GM23338 (cell line): ENCODE data around the gene ZNF518B. TPM values are rescaled to one million over a fixed set of nuclear protein-coding genes. Genes with fewer than 3 reads are reported as not detected.
A peak's percentile ranks its signal among the peaks of the same experiment; 100 is the strongest.
"Not testable (repeated sequence)": the region's sequence is repeated elsewhere in the genome, so short reads cannot be mapped to it uniquely, and the experiment has no call there.

Source experiments
- ATAC-seq: fragments of 200-7000 bp; cut with Tn5 transposase; 3 replicates; pipeline ENCODE4 v1.9.1; 2020
- DNase-seq: peaks from one replicate; pipeline ENCODE4 v3.0.0-alpha.2; 2015; ENCODE audit warnings: low spot score
- H2AFZ ChIP-seq: fragments of 200-600 bp; sonication (generic); 2 replicates; pipeline ENCODE4 v1.8.0; 2016; ENCODE audit warnings: antibody characterized with exemption, mild to moderate bottlenecking, moderate library complexity
- H3F3A ChIP-seq: fragments of 200-600 bp; sonication (generic); replicated peaks from 2 replicates; pipeline ENCODE4 v1.8.0; 2017; ENCODE audit warnings: antibody characterized with exemption, mixed run types, low read depth
- H3K27ac ChIP-seq: fragments of 200-600 bp; sonication (generic); 2 replicates; pipeline ENCODE4 v1.6.1; 2016; ENCODE audit warnings: low read depth
- H3K27me3 ChIP-seq: fragments of 200-600 bp; sonication (generic); 2 replicates; pipeline ENCODE4 v1.8.0; 2016; ENCODE audit warnings: mild to moderate bottlenecking, mixed run types, moderate library complexity; ENCODE audit not compliant: insufficient read depth
- H3K36me3 ChIP-seq: fragments of 200-600 bp; sonication (generic); 2 replicates; pipeline ENCODE4 v1.8.0; 2016; ENCODE audit warnings: mild to moderate bottlenecking; ENCODE audit not compliant: insufficient read depth
- H3K4me1 ChIP-seq: fragments of 200-600 bp; sonication (generic); 2 replicates; pipeline ENCODE4 v1.8.0; 2016; ENCODE audit warnings: mild to moderate bottlenecking, moderate library complexity; ENCODE audit not compliant: insufficient read depth
- H3K4me2 ChIP-seq: fragments of 200-600 bp; sonication (generic); 2 replicates; pipeline ENCODE4 v1.7.1; 2017; ENCODE audit warnings: mixed run types
- H3K4me3 ChIP-seq: fragments of 200-600 bp; sonication (generic); 2 replicates; pipeline ENCODE4 v1.6.1; 2016; ENCODE audit warnings: mixed run types
- H3K79me2 ChIP-seq: fragments of 200-600 bp; sonication (generic); replicated peaks from 2 replicates; pipeline ENCODE4 v1.8.0; 2017; ENCODE audit warnings: mild to moderate bottlenecking; ENCODE audit not compliant: insufficient read depth
- H3K9me2 ChIP-seq: fragments of 200-600 bp; sonication (generic); 2 replicates; pipeline ENCODE4 v1.8.0; 2017; ENCODE audit not compliant: insufficient read depth
- H4K20me1 ChIP-seq: fragments of 200-600 bp; sonication (generic); replicated peaks from 2 replicates; pipeline ENCODE4 v1.8.0; 2017; ENCODE audit warnings: mild to moderate bottlenecking; ENCODE audit not compliant: insufficient read depth
- H3K27ac Mint-ChIP-seq: 2 replicates; pipeline ENCODE4 v1.8.0; 2020; ENCODE audit warnings: inconsistent platforms, mild to moderate bottlenecking, moderate library complexity, mixed read lengths
- H3K27me3 Mint-ChIP-seq: 3 replicates; pipeline ENCODE4 v1.8.0; 2022; ENCODE audit warnings: low read depth, mild to moderate bottlenecking, moderate library complexity, mixed read lengths, inconsistent platforms; ENCODE audit not compliant: insufficient read depth, poor library complexity
- H3K36me3 Mint-ChIP-seq: 3 replicates; pipeline ENCODE4 v1.8.0; 2021; ENCODE audit warnings: low read depth, mild to moderate bottlenecking, inconsistent platforms, moderate library complexity, mixed read lengths
- H3K4me1 Mint-ChIP-seq: 3 replicates; pipeline ENCODE4 v1.8.0; 2020; ENCODE audit warnings: mild to moderate bottlenecking, inconsistent platforms, mixed read lengths
- H3K4me3 Mint-ChIP-seq: 3 replicates; pipeline ENCODE4 v1.8.0; 2021; ENCODE audit warnings: moderate library complexity, mild to moderate bottlenecking, inconsistent platforms, mixed read lengths
- H3K9me3 Mint-ChIP-seq: 3 replicates; pipeline ENCODE4 v1.8.0; 2020; ENCODE audit warnings: moderate library complexity, mild to moderate bottlenecking, inconsistent platforms, mixed read lengths
- STAT1 ChIP-seq: IDR thresholded peaks from one replicate; pipeline ENCODE4 v1.6.1; 2016; ENCODE audit warnings: antibody characterized with exemption; ENCODE audit not compliant: unreplicated experiment
- ZNF331 ChIP-seq: fragments of 250-450 bp; sonication (Bioruptor Pico); IDR thresholded peaks from 2 replicates; pipeline ENCODE4 v1.5.0; 2020; ENCODE audit warnings: low read depth, mild to moderate bottlenecking, moderate library complexity
- polyA plus RNA-seq: library from polyadenylated mRNA; unstranded; fragments of >200 nt; fragmentation: Nextera tagmentation; extraction: Ambion mirVana; gene quantifications from 2 replicates; pipeline ENCODE4 v1.2.1, GENCODE V29; 2016
- total RNA-seq: library from RNA; depleted of rRNA; stranded (reverse); fragments of >200 nt; shearing (Covaris generic); gene quantifications from 2 replicates; pipeline ENCODE4 v1.2.3, GENCODE V29; 2014
- TF ChIP-seq, protein P1 (sequence below): fragments of 250-450 bp; sonication (Bioruptor Pico); IDR thresholded peaks from 2 replicates; pipeline ENCODE4 v1.5.0; 2020; ENCODE audit warnings: mild to moderate bottlenecking, moderate library complexity

Gene ZNF518B
- total and polyA plus RNA-seq, 2 experiments from 2014 or later: 2.9 to 10.8 TPM

GRCh38 chr4:10437735-10438134, 19.5 kb downstream of the ZNF518B start (continued):
- TF ChIP-seq, protein P1, sequence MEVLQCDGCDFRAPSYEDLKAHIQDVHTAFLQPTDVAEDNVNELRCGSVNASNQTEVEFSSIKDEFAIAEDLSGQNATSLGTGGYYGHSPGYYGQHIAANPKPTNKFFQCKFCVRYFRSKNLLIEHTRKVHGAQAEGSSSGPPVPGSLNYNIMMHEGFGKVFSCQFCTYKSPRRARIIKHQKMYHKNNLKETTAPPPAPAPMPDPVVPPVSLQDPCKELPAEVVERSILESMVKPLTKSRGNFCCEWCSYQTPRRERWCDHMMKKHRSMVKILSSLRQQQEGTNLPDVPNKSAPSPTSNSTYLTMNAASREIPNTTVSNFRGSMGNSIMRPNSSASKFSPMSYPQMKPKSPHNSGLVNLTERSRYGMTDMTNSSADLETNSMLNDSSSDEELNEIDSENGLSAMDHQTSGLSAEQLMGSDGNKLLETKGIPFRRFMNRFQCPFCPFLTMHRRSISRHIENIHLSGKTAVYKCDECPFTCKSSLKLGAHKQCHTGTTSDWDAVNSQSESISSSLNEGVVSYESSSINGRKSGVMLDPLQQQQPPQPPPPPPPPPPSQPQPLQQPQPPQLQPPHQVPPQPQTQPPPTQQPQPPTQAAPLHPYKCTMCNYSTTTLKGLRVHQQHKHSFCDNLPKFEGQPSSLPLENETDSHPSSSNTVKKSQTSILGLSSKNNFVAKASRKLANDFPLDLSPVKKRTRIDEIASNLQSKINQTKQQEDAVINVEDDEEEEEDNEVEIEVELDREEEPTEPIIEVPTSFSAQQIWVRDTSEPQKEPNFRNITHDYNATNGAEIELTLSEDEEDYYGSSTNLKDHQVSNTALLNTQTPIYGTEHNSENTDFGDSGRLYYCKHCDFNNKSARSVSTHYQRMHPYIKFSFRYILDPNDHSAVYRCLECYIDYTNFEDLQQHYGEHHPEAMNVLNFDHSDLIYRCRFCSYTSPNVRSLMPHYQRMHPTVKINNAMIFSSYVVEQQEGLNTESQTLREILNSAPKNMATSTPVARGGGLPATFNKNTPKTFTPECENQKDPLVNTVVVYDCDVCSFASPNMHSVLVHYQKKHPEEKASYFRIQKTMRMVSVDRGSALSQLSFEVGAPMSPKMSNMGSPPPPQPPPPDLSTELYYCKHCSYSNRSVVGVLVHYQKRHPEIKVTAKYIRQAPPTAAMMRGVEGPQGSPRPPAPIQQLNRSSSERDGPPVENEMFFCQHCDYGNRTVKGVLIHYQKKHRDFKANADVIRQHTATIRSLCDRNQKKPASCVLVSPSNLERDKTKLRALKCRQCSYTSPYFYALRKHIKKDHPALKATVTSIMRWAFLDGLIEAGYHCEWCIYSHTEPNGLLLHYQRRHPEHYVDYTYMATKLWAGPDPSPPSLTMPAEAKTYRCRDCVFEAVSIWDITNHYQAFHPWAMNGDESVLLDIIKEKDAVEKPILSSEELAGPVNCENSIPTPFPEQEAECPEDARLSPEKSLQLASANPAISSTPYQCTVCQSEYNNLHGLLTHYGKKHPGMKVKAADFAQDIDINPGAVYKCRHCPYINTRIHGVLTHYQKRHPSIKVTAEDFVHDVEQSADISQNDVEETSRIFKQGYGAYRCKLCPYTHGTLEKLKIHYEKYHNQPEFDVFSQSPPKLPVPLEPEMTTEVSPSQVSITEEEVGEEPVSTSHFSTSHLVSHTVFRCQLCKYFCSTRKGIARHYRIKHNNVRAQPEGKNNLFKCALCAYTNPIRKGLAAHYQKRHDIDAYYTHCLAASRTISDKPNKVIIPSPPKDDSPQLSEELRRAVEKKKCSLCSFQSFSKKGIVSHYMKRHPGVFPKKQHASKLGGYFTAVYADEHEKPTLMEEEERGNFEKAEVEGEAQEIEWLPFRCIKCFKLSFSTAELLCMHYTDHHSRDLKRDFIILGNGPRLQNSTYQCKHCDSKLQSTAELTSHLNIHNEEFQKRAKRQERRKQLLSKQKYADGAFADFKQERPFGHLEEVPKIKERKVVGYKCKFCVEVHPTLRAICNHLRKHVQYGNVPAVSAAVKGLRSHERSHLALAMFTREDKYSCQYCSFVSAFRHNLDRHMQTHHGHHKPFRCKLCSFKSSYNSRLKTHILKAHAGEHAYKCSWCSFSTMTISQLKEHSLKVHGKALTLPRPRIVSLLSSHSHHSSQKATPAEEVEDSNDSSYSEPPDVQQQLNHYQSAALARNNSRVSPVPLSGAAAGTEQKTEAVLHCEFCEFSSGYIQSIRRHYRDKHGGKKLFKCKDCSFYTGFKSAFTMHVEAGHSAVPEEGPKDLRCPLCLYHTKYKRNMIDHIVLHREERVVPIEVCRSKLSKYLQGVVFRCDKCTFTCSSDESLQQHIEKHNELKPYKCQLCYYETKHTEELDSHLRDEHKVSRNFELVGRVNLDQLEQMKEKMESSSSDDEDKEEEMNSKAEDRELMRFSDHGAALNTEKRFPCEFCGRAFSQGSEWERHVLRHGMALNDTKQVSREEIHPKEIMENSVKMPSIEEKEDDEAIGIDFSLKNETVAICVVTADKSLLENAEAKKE (CRISPR knock-in tag): no peak
- TF ChIP-seq ZNF331 (CRISPR knock-in tag) (no peak), STAT1 (no peak)

GRCh38 chr4:10427680-10428079, 29.5 kb downstream of the ZNF518B start:
- H3K4me3 ChIP-seq, H3K4me3 Mint-ChIP-seq, H3K79me2 ChIP-seq, H3K27me3 Mint-ChIP-seq, H3K27ac ChIP-seq, H3K36me3 ChIP-seq, H2AFZ ChIP-seq, H3K27me3 ChIP-seq, H3K4me2 ChIP-seq, H3K9me3 Mint-ChIP-seq, H4K20me1 ChIP-seq, H3K27ac Mint-ChIP-seq, H3K9me2 ChIP-seq, H3F3A ChIP-seq, H3K36me3 Mint-ChIP-seq: not testable (repeated sequence)
- H3K4me1 ChIP-seq: peaks cover 12% of the 10 kb centered on the region; the same call in 1 of the 2 replicates
- TF ChIP-seq ZNF331 (CRISPR knock-in tag): peak; percentile 26; the same call in 1 of the 2 replicates
- peaks cover 14% of the 10 kb centered on the region; the same call in 2 of the 3 replicates for H3K4me1 Mint-ChIP-seq
- peak; percentile 61 for DNase-seq
- peak; percentile 44; the same call in 2 of the 3 replicates for ATAC-seq
